ENCODE results near the gene MINDY2. TPM values are rescaled to one million over a fixed set of nuclear protein-coding genes. Genes with fewer than 3 reads are reported as not detected.
"Not testable (repeated sequence)": the region's sequence is repeated elsewhere in the genome, so short reads cannot be mapped to it uniquely, and the experiment has no call there.

MINDY2 gene
- total and polyA plus RNA-seq, 9 of the 15 experiments (the other 6 are each of a cell fraction or from before 2014, with no cell fraction given) = 2.4 to 15.3 (median 7.2) TPM

- intact Hi-C loops (cut with micrococcal nuclease) = loop anchor here (5.0 kb wide), 1 partner anchor 62 kb away; the partner anchor contains the start of gene MINDY2
- H3K4me1 ChIP-seq (replicated peaks in 1 of 2; ENCODE audit: control insufficient read depth in 2 of 2, insufficient read depth in 2 of 2, low read length in 2 of 2) = peaks cover 20 to 24% of the 10 kb centered on the region in 2 experiments
- DNase-seq (ENCODE audit: extremely low read depth in 1 of 4, low spot score in 3 of 4) (peak in 1 of 4 experiments; percentile 84), FAIRE-seq (peak; percentile 87), ATAC-seq (peak; percentile 43)
- peak overlapping the region in 1 of 2 experiments; percentile 57; a peak in 2 of 4 replicates for H3K9ac ChIP-seq (ENCODE audit: insufficient read depth in 1 of 2, low read depth in 2 of 2, low read length in 2 of 2)
- CTCF ChIA-PET (ENCODE audit: low intra/inter-chr PET ratio); H3K36me3 ChIP-seq (ENCODE audit: control insufficient read depth, insufficient read depth, low read length); in situ Hi-C loops (cut with MboI); H4K20me1 ChIP-seq (replicated peaks; ENCODE audit: control insufficient read depth, insufficient read depth, low read length); POLR2A ChIA-PET; H3K9me1 ChIP-seq (ENCODE audit: control insufficient read depth, insufficient read depth, low read length); H3K4me3 ChIP-seq; H3K79me2 ChIP-seq (ENCODE audit: control insufficient read depth, insufficient read depth, low read length); H3K9me3 ChIP-seq (replicated peaks; ENCODE audit: control insufficient read depth, insufficient read depth, low read depth, low read length); BruUV-seq (replicated peaks); H3K27me3 ChIP-seq (ENCODE audit: control insufficient read depth in 2 of 2, insufficient read depth in 2 of 2, low read length in 2 of 2); TF ChIP-seq FOXM1 (CRISPR knock-in tag; IDR thresholded peaks at IDR 0.05; ENCODE audit: low read depth): not testable (repeated sequence)
- peak overlapping the region; percentile 85 for H2AFZ ChIP-seq (ENCODE audit: low read depth, low read length)
- WGBS (ENCODE audit: insufficient coverage, low coverage, missing lambda C conversion rate) = 0% methylated on average over 5 of the region's 9 CpGs
- H3K4me2 ChIP-seq (ENCODE audit: insufficient read depth, low read length) = peak overlapping the region; percentile 78
- peak overlapping the region; percentile 78 for H3K27ac ChIP-seq (ENCODE audit: extremely low read depth, low read depth, low read length)
- peak; percentile 95 for TF ChIP-seq CBFA2T3 (IDR thresholded peaks at IDR 0.05)
- peak; percentile 60; the same call in 1 of the 2 replicates for TF ChIP-seq FOXM1 (IDR thresholded peaks at IDR 0.05; ENCODE audit: low read depth)
- peak; percentile 40 for TF ChIP-seq PKNOX1 (IDR thresholded peaks at IDR 0.05)
- 0 out of 2 replicates have a peak, but pooled peaks have one; percentile 28 for TF ChIP-seq ZNF589 (CRISPR knock-in tag; IDR thresholded peaks at IDR 0.05; ENCODE audit: low read depth)
- peak; percentile 69; the same call in 1 of the 2 replicates for TF ChIP-seq ETV5 (CRISPR knock-in tag; IDR thresholded peaks at IDR 0.05; ENCODE audit: low read depth)
- peak; percentile 61; the same call in 1 of the 2 replicates for TF ChIP-seq DMBX1 (CRISPR knock-in tag; IDR thresholded peaks at IDR 0.05; ENCODE audit: borderline replicate concordance)
- 0 out of 2 replicates have a peak, but pooled peaks have one; percentile 50 for TF ChIP-seq TRIM28 (IDR thresholded peaks at IDR 0.05)
- peak; percentile 82 for TF ChIP-seq KLF16 (IDR thresholded peaks at IDR 0.05)
- TF ChIP-seq, protein P1, sequence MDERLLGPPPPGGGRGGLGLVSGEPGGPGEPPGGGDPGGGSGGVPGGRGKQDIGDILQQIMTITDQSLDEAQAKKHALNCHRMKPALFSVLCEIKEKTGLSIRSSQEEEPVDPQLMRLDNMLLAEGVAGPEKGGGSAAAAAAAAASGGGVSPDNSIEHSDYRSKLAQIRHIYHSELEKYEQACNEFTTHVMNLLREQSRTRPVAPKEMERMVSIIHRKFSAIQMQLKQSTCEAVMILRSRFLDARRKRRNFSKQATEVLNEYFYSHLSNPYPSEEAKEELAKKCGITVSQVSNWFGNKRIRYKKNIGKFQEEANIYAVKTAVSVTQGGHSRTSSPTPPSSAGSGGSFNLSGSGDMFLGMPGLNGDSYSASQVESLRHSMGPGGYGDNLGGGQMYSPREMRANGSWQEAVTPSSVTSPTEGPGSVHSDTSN (CRISPR knock-in tag; IDR thresholded peaks at IDR 0.05; ENCODE audit: low read depth) = not testable (repeated sequence)
- TF ChIP-seq, protein P1 (tag; conservative IDR thresholded peaks at IDR 0.05; ENCODE audit: low read depth) = peak; percentile 43; the same call in 1 of the 2 replicates
- TF ChIP-seq RCOR1 (IDR thresholded peaks at IDR 0.05; ENCODE audit: borderline replicate concordance in 1 of 2, low read depth in 2 of 2, low read length in 2 of 2) = 0 out of 4 replicates have a peak, but pooled peaks of 1 of the 2 experiments have one; percentile 56
- TF ChIP-seq HDAC2 (IDR thresholded peaks at IDR 0.05) = peak; percentile 80; the same call in 1 of the 2 replicates
- TF ChIP-seq ZEB2 (IDR thresholded peaks at IDR 0.05) = peak; percentile 62; the same call in 1 of the 2 replicates
- TF ChIP-seq, protein P2, sequence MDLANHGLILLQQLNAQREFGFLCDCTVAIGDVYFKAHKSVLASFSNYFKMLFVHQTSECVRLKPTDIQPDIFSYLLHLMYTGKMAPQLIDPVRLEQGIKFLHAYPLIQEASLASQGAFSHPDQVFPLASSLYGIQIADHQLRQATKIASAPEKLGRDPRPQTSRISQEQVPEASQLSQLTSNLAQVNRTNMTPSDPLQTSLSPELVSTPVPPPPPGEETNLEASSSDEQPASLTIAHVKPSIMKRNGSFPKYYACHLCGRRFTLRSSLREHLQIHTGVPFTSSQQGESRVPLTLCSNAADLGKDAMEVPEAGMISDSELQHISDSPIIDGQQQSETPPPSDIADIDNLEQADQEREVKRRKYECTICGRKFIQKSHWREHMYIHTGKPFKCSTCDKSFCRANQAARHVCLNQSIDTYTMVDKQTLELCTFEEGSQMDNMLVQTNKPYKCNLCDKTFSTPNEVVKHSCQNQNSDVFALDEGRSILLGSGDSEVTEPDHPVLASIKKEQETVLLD (IDR thresholded peaks at IDR 0.05) = 0 out of 2 replicates have a peak, but pooled peaks have one; percentile 44
- TF ChIP-seq SP1 (CRISPR knock-in tag; IDR thresholded peaks at IDR 0.05) = peak; percentile 57; the same call in 1 of the 2 replicates
Measured at GRCh38 chr15:58833681-58834426, 62.8 kb downstream of the MINDY2 start.

All from K562 (cell line).